Activated B cell treated with CpG ODN at 0.5 μM for 24 hours (primary cell): ENCODE measurements around the gene RAD51B. TPM values are rescaled to one million over a fixed set of nuclear protein-coding genes. Genes with fewer than 3 reads are reported as not detected.

ENCODE experiments used
- ATAC-seq: fragments of 200-7000 bp; cut with Tn5 transposase; one replicate; pipeline ENCODE4 v1.10.0; 2021; ENCODE audit warnings: low read depth, mild to moderate bottlenecking, moderate library complexity
- CTCF ChIA-PET: fragments of 350-600 bp; sonication (Branson Sonifier 250); formaldehyde crosslinking; loops from one replicate; lab custom pipeline; 2021; ENCODE audit warnings: antibody characterized with exemption; lab: Charles Lee
- POLR2A ChIA-PET: fragments of 350-600 bp; sonication (Branson Sonifier 250); formaldehyde crosslinking; loops from one replicate; lab custom pipeline; 2021; ENCODE audit warnings: antibody characterized with exemption; lab: Charles Lee
- DNase-seq: peaks from one replicate; pipeline ENCODE4 v3.0.0; 2022
- H3K27ac Mint-ChIP-seq: one replicate; pipeline ENCODE4 v1.8.0; 2020; ENCODE audit warnings: mixed read lengths
- H3K27me3 Mint-ChIP-seq: one replicate; pipeline ENCODE4 v1.8.0; 2021; ENCODE audit warnings: mixed read lengths
- H3K36me3 Mint-ChIP-seq: one replicate; pipeline ENCODE4 v1.8.0; 2021; ENCODE audit warnings: low read depth, mixed read lengths
- H3K4me1 Mint-ChIP-seq: one replicate; pipeline ENCODE4 v1.8.0; 2021; ENCODE audit warnings: mixed read lengths
- H3K4me3 Mint-ChIP-seq: one replicate; pipeline ENCODE4 v1.8.0; 2020; ENCODE audit warnings: mild to moderate bottlenecking, mixed read lengths
- H3K9me3 Mint-ChIP-seq: one replicate; pipeline ENCODE4 v1.8.0; 2020; ENCODE audit warnings: mixed read lengths
- CTCF ChIP-seq: fragments of 200-600 bp; IDR thresholded peaks from one replicate; pipeline ENCODE4 v1.8.0; 2022; ENCODE audit warnings: antibody characterized with exemption, mild to moderate bottlenecking
- intact Hi-C: fragments of 100-400 bp; cut with micrococcal nuclease; formaldehyde crosslinking; loops from one replicate; pipeline ENCODE4 v1.15.1; 2024
- total RNA-seq: library from RNA; stranded (reverse); gene quantifications from 2 replicates; pipeline ENCODE4 v1.2.3, GENCODE V29; 2022

The RAD51B gene
- total RNA-seq, 1 donor from 2014 or later, result 53.9 TPM

GRCh38 chr14:68281497-68281896, 461.9 kb downstream of the RAD51B start:
- Mint-ChIP-seq H3K4me3 (no peak overlapping the region), H3K27ac (peak overlapping the region; percentile 99), H3K4me1 (peaks cover 98% of the 10 kb centered on the region), H3K9me3 (no peaks in the 10 kb centered on the region), H3K36me3 (peaks cover 11% of the 10 kb centered on the region), H3K27me3 (no peaks in the 10 kb centered on the region)
- DNase-seq (no peak), ATAC-seq (no peak)
- CTCF ChIA-PET, result interaction anchor here (0.6 to 4.6 kb wide), 5 partner anchors 14 to 535 kb away, joined by 3 to 22 read pairs (median 5); no protein-coding TSS in a partner anchor
- TF ChIP-seq CTCF, result no peak
- POLR2A ChIA-PET, result interaction anchor here (0.7 to 13.2 kb wide), 17 partner anchors 11 to 533 kb away, joined by 3 to 375 read pairs (median 27); partner anchors contain the start of gene ZFP36L1
- intact Hi-C loops, result loop anchor here (5.0 kb wide), 2 partner anchors 46 to 196 kb away; no protein-coding TSS in a partner anchor

GRCh38 chr14:68282479-68283377, 463.1 kb downstream of the RAD51B start:
- peak; percentile 51 for ATAC-seq
- H3K4me1 Mint-ChIP-seq, result peaks cover 98% of the 10 kb centered on the region
- DNase-seq, result no peak
- peak overlapping the region; percentile 58 for H3K4me3 Mint-ChIP-seq
- no peaks in the 10 kb centered on the region for H3K27me3 Mint-ChIP-seq
- intact Hi-C loops, result loop anchor here (1.0 to 5.0 kb wide), 10 partner anchors 31 to 534 kb away; partner anchors contain the start of gene ZFP36L1
- H3K36me3 Mint-ChIP-seq, result peaks cover 11% of the 10 kb centered on the region
- no peak for TF ChIP-seq CTCF
- H3K9me3 Mint-ChIP-seq, result no peaks in the 10 kb centered on the region
- POLR2A ChIA-PET, result interaction anchor here (0.6 to 13.2 kb wide), 55 partner anchors 7 to 561 kb away, joined by 3 to 375 read pairs (median 9); partner anchors contain the start of gene ZFP36L1
- CTCF ChIA-PET, result interaction anchor here (1.0 to 4.6 kb wide), 27 partner anchors 10 to 534 kb away, joined by 3 to 54 read pairs (median 5); partner anchors contain the start of gene ZFP36L1
- peak overlapping the region; percentile 99 for H3K27ac Mint-ChIP-seq

- CTCF ChIA-PET, result interaction anchor here (1.0 to 4.6 kb wide), 28 partner anchors 9 to 533 kb away, joined by 3 to 54 read pairs (median 5); partner anchors contain the start of gene ZFP36L1
Measured at GRCh38 chr14:68283378-68284123, 464.0 kb downstream of the RAD51B start.

GRCh38 chr14:68284333-68284732, 464.8 kb downstream of the RAD51B start:
- H3K4me1 Mint-ChIP-seq, result peaks cover 92% of the 10 kb centered on the region
- no peak for TF ChIP-seq CTCF

More at GRCh38 chr14:68283378-68284123, 464.0 kb downstream of the RAD51B start:
- peaks cover 8% of the 10 kb centered on the region for H3K36me3 Mint-ChIP-seq
- POLR2A ChIA-PET, result interaction anchor here (0.6 to 13.2 kb wide), 58 partner anchors 7 to 560 kb away, joined by 3 to 375 read pairs (median 6); partner anchors contain the start of gene ZFP36L1
- no peak for TF ChIP-seq CTCF
- peak overlapping the region; percentile 99 for H3K27ac Mint-ChIP-seq
- ATAC-seq, result peak; percentile 60
- peaks cover 97% of the 10 kb centered on the region for H3K4me1 Mint-ChIP-seq
- intact Hi-C loops, result loop anchor here (1.0 to 5.0 kb wide), 10 partner anchors 30 to 533 kb away; partner anchors contain the start of gene ZFP36L1
- peak; percentile 61 for DNase-seq
- no peaks in the 10 kb centered on the region for H3K9me3 Mint-ChIP-seq
- no peaks in the 10 kb centered on the region for H3K27me3 Mint-ChIP-seq
- H3K4me3 Mint-ChIP-seq, result peak overlapping the region; percentile 58

More at GRCh38 chr14:68284333-68284732, 464.8 kb downstream of the RAD51B start:
- ATAC-seq (no peak), DNase-seq (no peak)
- no peaks in the 10 kb centered on the region for H3K9me3 Mint-ChIP-seq
- POLR2A ChIA-PET, result interaction anchor here (0.7 to 13.2 kb wide), 38 partner anchors 8 to 551 kb away, joined by 3 to 375 read pairs (median 12); partner anchors contain the start of gene ZFP36L1
- intact Hi-C loops, result loop anchor here (5.0 kb wide), 2 partner anchors 43 to 193 kb away; no protein-coding TSS in a partner anchor
- peaks cover 2% of the 10 kb centered on the region for H3K36me3 Mint-ChIP-seq
- H3K4me3 Mint-ChIP-seq, result peak overlapping the region; percentile 58
- CTCF ChIA-PET, result interaction anchor here (1.1 to 4.6 kb wide), 14 partner anchors 14 to 505 kb away, joined by 3 to 54 read pairs (median 6); no protein-coding TSS in a partner anchor
- no peaks in the 10 kb centered on the region for H3K27me3 Mint-ChIP-seq
- H3K27ac Mint-ChIP-seq, result peak overlapping the region; percentile 99
